Gastroesophageal sphincter (tissue), 4 donors: Measurements from ENCODE around the gene C11orf58. TPM values are rescaled to one million over a fixed set of nuclear protein-coding genes. Genes with fewer than 3 reads are reported as not detected.

Source experiments
- ATAC-seq: fragments of 150-250 bp; one replicate; pipeline ENCODE4 v1.9.1; 2016; ENCODE audit warnings: mild to moderate bottlenecking, moderate library complexity
- H3K27ac ChIP-seq, 4 donors: fragments of 200-600 bp; sonication (generic) in 3 of 4; 1 replicate in 3 of 4; 2 replicates in 1 of 4; pipeline ENCODE4 v1.5.1; 2016 to 2019
- H3K27me3 ChIP-seq: fragments of 200-600 bp; sonication (generic); one replicate; pipeline ENCODE4 v1.5.1; 2019
- H3K36me3 ChIP-seq, 2 donors: fragments of 200-600 bp; sonication (generic); one replicate each; pipeline ENCODE4 v1.5.1; 2019; ENCODE audit warnings: control low read depth in 1 of 2
- H3K4me1 ChIP-seq, 3 donors: fragments of 200-600 bp; sonication (generic); 1 replicate in 2 of 3; 2 replicates in 1 of 3; pipeline ENCODE4 v1.5.1; 2016 to 2019; ENCODE audit warnings: control low read depth in 2 of 3
- H3K4me3 ChIP-seq, 2 donors: fragments of 200-600 bp; sonication (generic); one replicate each; pipeline ENCODE4 v1.5.1; 2019; ENCODE audit warnings: mild to moderate bottlenecking in 1 of 2, moderate library complexity in 1 of 2
- H3K9me3 ChIP-seq, 3 donors: fragments of 200-600 bp; sonication (generic); one replicate each; pipeline ENCODE4 v1.5.1; 2017 to 2019; ENCODE audit warnings: control low read depth in 2 of 3
- EP300 ChIP-seq: sonication (generic); formaldehyde crosslinking; IDR thresholded peaks from one replicate; pipeline ENCODE4 v1.6.1; 2017; ENCODE audit warnings: antibody characterized with exemption, mild to moderate bottlenecking
- POLR2A ChIP-seq, 2 donors: fragments of 450-650 bp; IDR thresholded peaks; one replicate each; pipeline ENCODE4 v1.6.1; 2017; ENCODE audit warnings: antibody characterized with exemption in 2 of 2, mild to moderate bottlenecking in 2 of 2, moderate library complexity in 1 of 2
- POLR2AphosphoS5 ChIP-seq: sonication (generic); formaldehyde crosslinking; IDR thresholded peaks from one replicate; pipeline ENCODE4 v1.6.1; 2017; ENCODE audit warnings: antibody characterized with exemption
- WGBS, 2 donors: methylation state at CpG; one replicate each; pipeline ENCODE4 v1.1.5; 2018; ENCODE audit warnings: low coverage in 1 of 2; 5-methylcytosine and 5-hydroxymethylcytosine counted together
- total RNA-seq, 4 donors: library from RNA; depleted of rRNA; stranded (reverse); fragments of >200 nt; gene quantifications; one replicate each; pipeline ENCODE4 v1.1.0, GENCODE V29; 2016
- TF ChIP-seq, protein P1 (sequence below), 4 experiments: fragments of 200-600 bp in 2 of 4; fragments of 450-650 bp in 2 of 4; sonication (generic) in 1 of 4; IDR thresholded peaks; one replicate each; pipeline ENCODE4 v1.5.1; 2017 to 2019; ENCODE audit warnings: antibody characterized with exemption in 4 of 4, mild to moderate bottlenecking in 2 of 4, moderate library complexity in 2 of 4

Gene C11orf58
- total RNA-seq, 4 donors from 2014 or later, result 150 to 188 (median 175) TPM

GRCh38 chr11:16789063-16789420, 50.6 kb downstream of the C11orf58 start:
- WGBS, 2 donors, result 90% methylated on average over 2 of the region's 13 CpGs; no CpG with 5 or more reads in 1 of the 2 donors
- peaks cover 0 to 24% (median 0%) of the 10 kb centered on the region in 3 donors for H3K4me1 ChIP-seq

DNA sequence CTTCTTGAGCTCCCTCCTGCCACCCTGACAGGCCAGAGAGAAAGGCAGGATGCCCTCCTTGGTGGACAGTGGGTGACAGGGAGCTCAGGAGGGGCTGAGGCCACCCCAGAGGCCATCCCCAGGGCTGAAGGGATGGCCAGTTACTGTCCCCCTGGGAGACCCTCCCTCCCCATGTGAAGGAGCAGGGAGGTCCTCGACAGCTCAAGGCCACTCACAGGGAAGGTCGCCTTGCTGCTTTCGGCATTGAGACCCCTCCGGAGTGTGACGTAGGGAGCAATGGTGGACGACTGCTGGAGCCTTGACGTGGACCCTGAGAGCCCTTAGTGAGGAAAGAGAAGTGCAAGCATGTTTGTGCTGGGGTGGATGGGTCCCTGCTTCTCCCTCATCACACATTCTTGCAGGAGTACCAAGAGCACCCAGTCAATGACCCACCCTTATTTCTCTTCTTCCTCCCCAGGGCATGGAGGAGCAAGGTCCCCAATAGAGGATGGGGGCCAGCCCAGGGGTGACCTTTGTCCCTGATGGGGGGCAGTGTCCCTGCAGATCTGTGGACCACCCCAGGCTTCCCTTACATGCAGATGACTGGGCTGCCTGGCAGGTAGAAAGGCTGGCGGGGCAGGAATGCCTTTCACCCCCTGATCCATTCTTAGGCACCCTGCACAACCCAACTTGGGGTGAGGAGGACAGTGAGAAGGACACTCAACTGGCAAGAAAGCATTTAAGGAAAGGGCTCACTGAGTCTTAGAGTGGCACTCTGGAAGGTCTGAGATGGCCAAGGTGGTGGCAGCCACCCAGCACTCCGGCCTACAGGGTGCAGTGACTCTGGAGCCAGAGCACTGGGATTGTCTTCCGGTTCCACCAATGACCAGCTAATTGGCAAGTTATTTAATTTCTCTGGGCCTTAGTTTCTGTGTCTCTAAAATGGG, 51.4 kb downstream of the C11orf58 start:
- peaks cover 0 to 37% of the 10 kb centered on the region in 2 donors for H3K36me3 ChIP-seq
- no peak overlapping the region for H3K27ac ChIP-seq
- ATAC-seq, result no peak
- H3K4me3 ChIP-seq, result no peak overlapping the region
- 93 to 94% methylated on average over 2 of the region's 10 CpGs for WGBS, 2 donors
- H3K27me3 ChIP-seq, result no peaks in the 10 kb centered on the region
- H3K4me1 ChIP-seq, result peaks cover 0 to 24% (median 0%) of the 10 kb centered on the region in 3 donors
- no peaks in the 10 kb centered on the region for H3K9me3 ChIP-seq
- TF ChIP-seq POLR2A (IDR thresholded peaks at IDR 0.05), result no peak
- TF ChIP-seq POLR2AphosphoS5, result no peak
- no peak for TF ChIP-seq EP300
- TF ChIP-seq, protein P1, sequence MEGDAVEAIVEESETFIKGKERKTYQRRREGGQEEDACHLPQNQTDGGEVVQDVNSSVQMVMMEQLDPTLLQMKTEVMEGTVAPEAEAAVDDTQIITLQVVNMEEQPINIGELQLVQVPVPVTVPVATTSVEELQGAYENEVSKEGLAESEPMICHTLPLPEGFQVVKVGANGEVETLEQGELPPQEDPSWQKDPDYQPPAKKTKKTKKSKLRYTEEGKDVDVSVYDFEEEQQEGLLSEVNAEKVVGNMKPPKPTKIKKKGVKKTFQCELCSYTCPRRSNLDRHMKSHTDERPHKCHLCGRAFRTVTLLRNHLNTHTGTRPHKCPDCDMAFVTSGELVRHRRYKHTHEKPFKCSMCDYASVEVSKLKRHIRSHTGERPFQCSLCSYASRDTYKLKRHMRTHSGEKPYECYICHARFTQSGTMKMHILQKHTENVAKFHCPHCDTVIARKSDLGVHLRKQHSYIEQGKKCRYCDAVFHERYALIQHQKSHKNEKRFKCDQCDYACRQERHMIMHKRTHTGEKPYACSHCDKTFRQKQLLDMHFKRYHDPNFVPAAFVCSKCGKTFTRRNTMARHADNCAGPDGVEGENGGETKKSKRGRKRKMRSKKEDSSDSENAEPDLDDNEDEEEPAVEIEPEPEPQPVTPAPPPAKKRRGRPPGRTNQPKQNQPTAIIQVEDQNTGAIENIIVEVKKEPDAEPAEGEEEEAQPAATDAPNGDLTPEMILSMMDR (IDR thresholded peaks at IDR 0.05), result no peak

More at GRCh38 chr11:16789063-16789420, 50.6 kb downstream of the C11orf58 start:
- Histone ChIP-seq H3K4me3 (no peak overlapping the region), H3K27ac (no peak overlapping the region), H3K36me3 (peaks cover 0 to 33% of the 10 kb centered on the region in 2 donors), H3K27me3 (no peaks in the 10 kb centered on the region), H3K9me3 (no peaks in the 10 kb centered on the region)
- TF ChIP-seq, protein P1 (IDR thresholded peaks at IDR 0.05), result no peak
- TF ChIP-seq POLR2A (IDR thresholded peaks at IDR 0.05) (no peak), EP300 (no peak), POLR2AphosphoS5 (no peak)
- ATAC-seq, result no peak

DNA sequence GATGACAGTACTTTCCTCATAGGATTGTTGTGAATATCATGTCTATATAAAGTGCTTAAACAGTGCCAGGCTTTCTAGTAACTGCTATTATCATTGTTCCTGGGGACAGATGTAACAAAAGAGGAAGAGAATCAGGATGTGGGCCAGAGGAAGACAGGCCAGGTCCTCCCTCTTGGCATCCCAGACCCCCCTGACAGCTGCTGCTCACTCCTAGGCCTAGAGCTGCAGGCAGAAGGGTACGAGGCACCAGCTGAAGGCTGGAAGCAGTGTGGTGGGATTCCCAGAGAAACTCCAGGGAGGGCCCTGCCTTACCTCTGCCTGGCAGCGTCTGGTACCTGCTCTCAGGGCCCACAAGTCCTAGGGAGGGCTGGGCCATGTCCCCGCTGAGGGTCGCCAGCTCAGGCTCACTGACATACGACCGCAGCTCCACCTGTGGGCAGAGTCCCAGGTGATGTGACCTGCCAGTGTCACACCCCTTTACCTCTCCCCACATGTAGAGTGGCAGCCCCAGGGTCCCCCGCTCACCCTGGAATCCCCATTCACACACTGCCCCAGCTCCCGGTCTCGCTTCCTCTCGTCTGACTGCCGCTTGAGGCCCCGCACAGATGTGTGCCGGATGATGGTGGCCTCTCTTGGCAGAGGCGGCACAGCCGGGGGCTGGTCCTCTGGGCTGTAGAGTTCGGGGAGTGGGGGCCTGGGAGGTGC, 52.2 kb downstream of the C11orf58 start:
- peak overlapping the region in 3 of 4 donors; percentile 19 to 56 (median 36) for H3K27ac ChIP-seq
- H3K9me3 ChIP-seq, result no peaks in the 10 kb centered on the region
- WGBS, 2 donors, result no CpG with 5 or more reads among the region's 16 CpGs
- H3K4me1 ChIP-seq, result peaks cover 0 to 24% (median 0%) of the 10 kb centered on the region in 3 donors
- H3K4me3 ChIP-seq, result no peak overlapping the region
- no peaks in the 10 kb centered on the region for H3K27me3 ChIP-seq
- TF ChIP-seq, protein P1 (IDR thresholded peaks at IDR 0.05), result no peak
- TF ChIP-seq POLR2AphosphoS5 (no peak), POLR2A (IDR thresholded peaks at IDR 0.05) (no peak), EP300 (no peak)
- no peak for ATAC-seq
- H3K36me3 ChIP-seq, result peaks cover 0 to 37% of the 10 kb centered on the region in 2 donors

DNA sequence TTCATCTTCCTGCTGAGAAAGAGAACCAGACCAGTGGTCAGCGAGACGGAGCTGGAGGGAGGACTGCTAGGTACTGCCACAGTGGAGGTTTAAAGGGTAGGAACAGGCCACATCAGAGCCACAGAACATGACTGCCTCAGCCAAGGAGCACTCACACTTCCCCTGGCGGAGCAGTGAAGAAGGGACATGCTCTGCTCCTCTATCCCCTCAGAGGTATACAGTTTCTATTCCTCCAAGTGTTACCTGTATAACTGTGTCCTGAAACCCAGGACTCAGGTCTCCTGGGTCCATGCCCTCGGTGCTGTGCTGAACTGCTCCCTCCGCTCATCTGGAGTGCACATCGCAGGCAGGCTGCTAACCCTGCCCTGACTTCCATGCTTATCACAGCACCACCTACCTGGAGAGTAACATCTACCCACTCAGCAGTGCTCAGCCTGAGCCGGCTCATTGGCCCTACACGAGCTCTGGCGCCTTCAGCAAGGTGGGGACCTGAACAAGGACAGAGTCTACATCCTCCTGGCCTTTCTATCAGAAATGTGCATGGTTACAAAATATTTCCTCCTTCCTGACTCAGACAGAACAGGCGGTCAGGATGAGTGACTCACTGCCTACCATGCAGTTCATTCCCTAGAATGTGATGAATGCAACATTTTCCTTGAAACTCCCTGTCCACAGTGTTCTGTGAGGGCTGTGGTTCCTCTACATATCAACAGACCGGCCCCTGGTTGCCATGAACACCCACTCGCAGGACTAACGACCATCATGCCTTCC, 52.9 kb downstream of the C11orf58 start:
- Histone ChIP-seq H3K4me1 (peaks cover 0 to 24% (median 0%) of the 10 kb centered on the region in 3 donors), H3K27me3 (no peaks in the 10 kb centered on the region), H3K9me3 (no peaks in the 10 kb centered on the region), H3K4me3 (no peak overlapping the region), H3K27ac (peak overlapping the region in 3 of 4 donors; percentile 36 to 56 (median 36)), H3K36me3 (peaks cover 0 to 40% of the 10 kb centered on the region in 2 donors)
- peak; percentile 82 for ATAC-seq
- TF ChIP-seq EP300, result no peak
- TF ChIP-seq POLR2AphosphoS5, result peak; percentile 61
- WGBS, 2 donors, result 29 to 33% methylated on average over 4 to 5 of the region's 13 CpGs

DNA sequence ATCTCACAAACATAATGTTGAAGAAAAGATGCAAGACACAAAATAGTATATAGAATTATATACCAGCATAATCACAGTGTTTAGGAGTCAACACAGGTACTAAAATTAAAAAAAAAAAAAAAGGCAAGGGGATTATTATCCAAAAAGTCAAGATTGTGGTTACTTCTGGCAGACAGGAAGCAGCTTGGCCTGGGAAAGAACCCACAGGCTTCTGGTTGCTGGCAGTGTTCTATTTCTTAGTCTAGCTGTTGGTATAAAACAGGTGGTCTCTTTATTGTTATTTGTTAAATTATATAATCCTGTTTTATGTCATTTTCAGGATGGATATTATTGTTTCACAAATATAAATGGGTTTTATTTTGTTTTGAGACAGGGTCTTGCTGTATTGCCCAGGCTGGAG, 54.0 kb downstream of the C11orf58 start:
- H3K4me1 ChIP-seq, result peaks cover 0 to 24% (median 0%) of the 10 kb centered on the region in 3 donors
- no peaks in the 10 kb centered on the region for H3K9me3 ChIP-seq
- no peak overlapping the region for H3K4me3 ChIP-seq
- no peak for ATAC-seq
- TF ChIP-seq POLR2A (IDR thresholded peaks at IDR 0.05) (no peak), EP300 (no peak), POLR2AphosphoS5 (no peak)
- TF ChIP-seq, protein P1 (IDR thresholded peaks at IDR 0.05), result no peak
- H3K27me3 ChIP-seq, result no peaks in the 10 kb centered on the region
- peaks cover 0 to 47% of the 10 kb centered on the region in 2 donors for H3K36me3 ChIP-seq
- H3K27ac ChIP-seq, result no peak overlapping the region
